Measurements from ENCODE around the gene DCAF6.

DCAF6 gene

DNA sequence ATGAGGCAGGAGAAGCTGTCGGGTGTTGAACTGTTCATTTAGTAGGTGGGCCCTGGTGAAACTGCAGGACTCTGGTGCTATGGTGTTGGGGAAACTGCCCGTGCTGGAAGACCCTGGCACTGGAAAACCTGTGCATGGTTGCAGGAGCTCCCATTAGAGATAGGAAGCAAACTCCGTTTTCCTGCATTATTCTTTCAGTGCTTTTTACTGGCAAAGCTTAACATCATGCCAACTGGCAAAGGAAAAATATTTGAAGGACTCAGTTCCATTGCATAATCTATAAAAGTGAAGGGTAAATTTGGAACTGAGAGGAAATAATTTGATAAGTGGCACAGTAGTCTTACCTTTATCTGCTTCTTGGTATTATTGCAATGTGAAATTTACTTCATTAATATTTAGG, 32.1 kb downstream of the DCAF6 start:
- DNase-seq, result no peak

DNA sequence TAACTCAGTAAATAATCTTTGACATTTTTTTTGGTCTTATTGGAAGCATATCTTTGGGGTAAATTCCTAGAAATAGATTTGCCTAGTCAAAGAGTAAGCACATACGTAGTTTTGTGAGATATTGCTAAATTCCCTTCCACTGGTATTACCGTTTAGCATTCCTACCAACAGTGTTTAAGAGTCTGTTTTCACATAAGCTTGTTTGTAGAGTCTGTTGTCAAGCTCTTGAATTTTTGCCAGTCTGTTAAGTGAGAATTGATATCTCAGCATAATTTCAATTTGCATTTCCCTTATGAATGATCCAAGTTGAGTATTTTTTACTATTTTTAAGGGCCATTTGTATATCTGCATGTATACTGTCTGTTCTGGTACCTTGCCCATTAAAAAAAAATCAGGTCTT, 37.3 kb downstream of the DCAF6 start:
- no peak for DNase-seq

DNA sequence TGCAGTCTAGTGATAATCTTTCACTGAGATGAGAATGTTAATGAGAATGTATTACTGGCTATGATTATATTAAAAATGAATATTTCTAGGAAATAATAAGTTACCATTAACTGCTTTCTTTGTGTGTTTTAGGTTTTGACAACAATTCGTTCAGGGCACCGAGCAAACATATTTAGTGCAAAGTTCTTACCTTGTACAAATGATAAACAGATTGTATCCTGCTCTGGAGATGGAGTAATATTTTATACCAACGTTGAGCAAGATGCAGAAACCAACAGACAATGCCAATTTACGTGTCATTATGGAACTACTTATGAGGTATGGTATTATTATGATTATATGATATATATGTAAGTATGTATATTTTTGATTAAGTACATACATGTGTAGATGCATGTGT, 38.2 kb downstream of the DCAF6 start:
- no peak for DNase-seq

DNA sequence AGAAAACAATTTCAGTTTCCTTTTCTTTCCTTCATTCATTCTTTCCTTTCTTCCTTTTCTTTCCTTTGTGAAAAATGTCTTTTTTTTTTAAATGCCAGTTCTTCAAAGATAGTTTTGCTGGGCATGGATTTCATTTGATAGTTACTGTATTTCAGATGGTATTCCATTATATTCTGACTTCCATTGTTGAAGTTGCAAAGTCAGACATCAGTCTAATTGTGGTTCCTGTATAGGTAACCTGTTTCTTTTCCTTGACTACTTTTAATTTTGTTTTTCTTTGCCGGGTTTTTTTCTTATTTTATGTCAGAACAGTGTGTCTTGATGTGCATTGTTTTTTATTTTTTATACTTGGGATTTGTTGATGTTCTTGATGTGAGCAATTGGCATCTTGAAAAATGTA, 40.8 kb downstream of the DCAF6 start:
- no peak for DNase-seq

DNA sequence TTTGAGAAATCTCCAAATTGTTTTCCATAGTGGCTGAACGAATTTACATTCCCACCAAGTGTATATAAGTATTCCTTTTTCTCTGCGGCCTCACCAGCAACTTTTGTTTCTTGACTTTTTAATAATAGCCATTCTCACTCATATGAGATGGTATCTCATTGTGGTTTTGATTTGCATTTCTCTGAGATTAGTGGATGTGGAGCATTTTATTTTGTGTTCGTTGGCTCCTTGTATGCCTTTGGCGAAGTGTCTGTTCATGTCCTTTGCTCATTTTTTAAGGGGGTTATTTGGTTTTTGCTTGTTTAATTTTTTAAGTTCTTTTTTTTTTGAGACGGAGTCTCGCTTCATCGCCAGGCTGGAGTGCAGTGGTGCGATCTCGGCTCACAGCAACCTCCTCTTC, 45.5 kb downstream of the DCAF6 start:
- DNase-seq, result no peak

DNA sequence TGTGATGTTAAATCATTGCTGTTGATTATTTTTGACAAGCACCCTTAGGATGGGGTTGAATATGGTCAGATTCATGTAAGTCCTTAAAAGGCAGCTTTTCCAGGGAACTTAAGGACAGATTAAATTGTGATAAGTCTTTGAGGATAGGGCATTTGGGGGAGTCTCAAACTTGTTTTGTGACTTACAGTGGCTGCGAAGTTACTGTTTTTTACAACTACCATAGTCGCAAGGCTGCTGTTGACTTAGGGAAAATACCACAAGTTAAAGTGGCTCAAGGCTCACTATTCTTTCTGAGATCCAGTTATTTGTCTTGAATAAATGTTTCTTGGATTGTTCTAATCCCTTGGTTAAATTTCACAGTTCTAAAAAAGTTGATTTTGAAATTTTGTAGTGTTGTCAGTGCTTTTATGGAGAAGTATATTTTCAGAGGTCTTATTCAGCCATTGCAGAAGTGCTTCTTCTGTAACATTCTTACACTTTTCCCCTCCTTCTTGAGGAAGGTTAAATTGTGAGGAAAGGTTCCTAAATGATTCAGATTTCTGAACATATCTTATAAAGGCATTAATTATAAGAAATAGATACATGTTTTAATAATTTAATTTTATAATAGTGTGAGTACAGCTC, 47.4 kb downstream of the DCAF6 start:
- DNase-seq, result no peak

DNA sequence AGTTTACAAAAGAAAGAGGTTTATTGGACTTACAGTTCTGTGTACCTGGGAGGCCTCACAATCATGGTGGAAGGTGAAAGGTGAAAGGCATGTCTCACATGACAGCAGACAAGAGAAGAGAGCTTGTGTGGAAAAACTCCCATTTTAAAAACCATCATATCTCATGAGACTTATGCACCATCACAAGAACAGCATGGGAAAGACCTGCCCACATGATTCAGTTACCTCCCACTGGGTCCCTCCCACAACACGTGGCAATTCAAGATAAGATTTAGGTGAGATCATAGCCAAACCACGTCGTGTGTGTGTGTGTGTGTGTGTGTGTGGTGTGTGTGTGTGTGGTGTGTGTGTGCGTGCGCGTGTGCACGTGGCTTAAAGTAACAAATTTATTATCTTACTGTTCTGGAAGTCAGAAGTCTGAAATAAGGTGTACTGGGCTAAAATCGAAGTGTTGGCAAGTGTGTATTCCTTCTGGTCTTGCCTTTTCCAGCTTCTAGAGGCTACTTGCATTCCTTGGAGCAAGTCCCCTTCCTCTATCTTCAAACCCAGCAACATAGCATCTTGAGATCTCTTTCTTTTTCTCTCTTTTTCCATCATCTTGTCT, 48.5 kb downstream of the DCAF6 start:
- DNase-seq, result no peak

DNA sequence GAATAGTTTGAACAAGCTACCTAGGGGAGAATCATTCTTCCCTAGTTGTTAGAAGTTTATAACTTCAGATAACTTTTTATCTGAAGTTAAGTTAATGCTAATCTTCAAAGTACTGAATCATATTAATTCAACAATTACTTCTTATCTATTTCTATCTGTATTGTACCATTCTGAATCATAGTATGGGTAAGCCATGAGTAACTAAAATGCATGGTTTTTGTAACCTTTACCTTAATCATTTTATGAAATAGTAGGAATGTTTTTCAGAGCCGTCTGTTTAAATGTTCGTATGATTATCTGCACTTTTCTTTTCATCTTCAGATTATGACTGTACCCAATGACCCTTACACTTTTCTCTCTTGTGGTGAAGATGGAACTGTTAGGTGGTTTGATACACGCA, 50.7 kb downstream of the DCAF6 start:
- DNase-seq, result no peak

DNA sequence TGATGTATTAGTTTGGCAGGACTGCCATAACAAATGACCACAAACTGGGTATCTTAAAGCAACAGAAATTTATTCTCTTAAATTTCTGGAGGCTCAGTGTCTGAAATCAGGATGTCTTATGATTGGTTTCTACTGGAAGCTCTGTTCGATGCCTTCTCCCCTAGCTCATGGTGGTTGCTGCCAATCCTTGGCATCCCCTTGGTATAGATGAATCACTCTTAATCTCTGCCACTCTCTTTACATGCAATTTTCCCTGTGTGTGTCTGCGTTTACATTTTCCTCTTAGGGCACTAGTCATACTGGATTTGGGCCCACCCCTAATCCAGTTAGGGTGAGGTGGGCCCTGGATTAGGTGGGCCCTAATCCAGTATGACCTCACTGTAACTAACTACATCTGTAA, 55.1 kb downstream of the DCAF6 start:
- DNase-seq, result no peak

DNA sequence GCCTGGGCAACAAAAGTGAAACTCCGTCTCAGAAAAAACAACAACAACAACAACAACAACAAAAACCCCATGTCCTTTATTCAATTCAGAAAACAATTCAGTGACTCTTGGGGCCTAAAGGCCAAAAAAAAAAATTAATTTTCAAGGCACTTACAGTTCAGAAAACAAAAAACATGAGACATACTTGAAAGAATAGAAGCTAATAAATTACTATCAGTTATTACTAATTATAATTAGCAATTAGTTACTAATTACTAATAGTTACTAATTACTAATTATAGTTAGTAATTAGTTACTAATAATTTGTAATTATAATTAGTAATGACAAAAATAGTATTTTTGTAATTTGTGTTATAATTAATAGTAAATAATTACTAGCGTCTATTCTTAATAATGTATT, 57.2 kb downstream of the DCAF6 start:
- DNase-seq, result no peak

DNA sequence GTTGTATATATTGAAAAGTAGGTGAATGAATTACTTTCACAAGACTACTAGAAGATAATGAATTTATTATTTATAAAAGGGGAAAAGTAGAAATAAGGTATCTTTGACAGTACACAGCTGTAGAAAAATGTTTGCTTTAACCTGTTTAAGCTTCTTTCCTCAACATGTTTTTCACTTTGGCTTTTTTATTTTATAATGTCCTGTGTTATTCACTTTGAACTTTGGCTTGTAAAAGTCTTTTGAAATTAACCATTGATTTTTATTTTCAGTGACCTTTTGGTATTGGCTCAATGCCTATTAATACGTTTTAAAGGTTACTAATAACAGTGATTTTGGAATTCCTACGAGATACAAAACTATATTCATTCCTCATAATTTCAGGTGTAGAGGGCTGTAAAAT, 58.1 kb downstream of the DCAF6 start:
- DNase-seq, result no peak

DNA sequence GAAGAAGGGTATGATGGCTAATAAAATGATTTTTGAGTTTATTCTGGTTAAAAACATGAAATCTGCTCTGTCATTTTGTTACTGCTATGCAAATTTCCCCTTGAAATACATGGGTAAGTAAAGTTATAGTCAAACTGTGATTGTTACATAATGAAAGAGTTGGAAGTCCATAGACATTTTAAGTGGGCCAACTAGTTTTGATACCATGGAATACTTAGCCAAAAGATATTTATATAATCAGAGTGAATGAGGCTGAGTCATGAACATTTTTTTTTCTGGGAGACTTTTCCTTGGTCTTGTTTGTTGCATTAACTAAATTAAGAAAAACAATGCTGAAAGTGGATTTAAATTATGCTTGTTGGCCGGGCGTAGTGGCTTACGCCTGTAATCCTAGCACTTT, 58.6 kb downstream of the DCAF6 start:
- DNase-seq, result no peak

DNA sequence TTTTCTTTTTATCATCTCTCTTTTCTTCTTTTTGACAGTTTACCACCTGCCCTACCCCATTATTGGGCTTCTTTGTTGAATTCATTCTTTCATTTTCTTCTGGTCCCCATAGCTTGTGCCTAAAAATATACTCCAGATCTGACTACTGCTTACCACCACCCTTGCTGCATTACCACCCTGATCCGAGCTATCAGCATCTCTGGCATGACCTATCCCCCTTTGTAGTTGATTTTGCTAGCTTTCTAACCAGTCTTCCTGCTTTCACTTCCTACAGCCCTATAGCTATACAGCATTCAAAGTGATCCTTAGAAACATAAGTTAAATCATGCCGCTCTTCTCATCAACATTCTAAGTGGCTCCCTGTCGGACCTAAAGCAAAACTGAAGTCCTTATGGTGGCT, 59.8 kb downstream of the DCAF6 start:
- DNase-seq, result no peak

DNA sequence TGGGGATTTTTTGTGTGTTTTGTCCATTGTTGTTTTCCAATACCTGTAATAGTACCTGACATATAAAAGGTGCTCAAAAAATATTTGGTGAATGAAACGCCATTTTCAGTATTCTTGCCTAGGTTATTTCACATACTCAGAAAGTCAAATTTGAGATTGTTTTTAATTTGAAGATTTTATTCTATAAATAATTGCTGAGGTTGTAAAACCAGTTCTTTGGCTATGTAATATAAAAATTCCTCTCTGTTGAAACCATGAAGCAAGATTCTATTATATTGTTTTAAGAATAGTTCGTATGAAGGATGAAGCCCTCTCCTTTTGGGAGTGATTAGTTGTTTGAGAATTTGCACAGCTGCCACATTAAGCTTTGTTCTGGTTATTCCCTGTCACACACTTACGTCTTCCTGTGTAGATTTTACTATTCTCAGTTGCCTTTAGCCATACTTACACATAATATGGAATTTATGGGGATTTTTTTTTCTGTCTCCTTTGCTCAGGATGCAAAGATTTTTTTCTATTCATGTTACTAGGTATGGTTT, 60.6 kb downstream of the DCAF6 start:
- no peak for DNase-seq

DNA sequence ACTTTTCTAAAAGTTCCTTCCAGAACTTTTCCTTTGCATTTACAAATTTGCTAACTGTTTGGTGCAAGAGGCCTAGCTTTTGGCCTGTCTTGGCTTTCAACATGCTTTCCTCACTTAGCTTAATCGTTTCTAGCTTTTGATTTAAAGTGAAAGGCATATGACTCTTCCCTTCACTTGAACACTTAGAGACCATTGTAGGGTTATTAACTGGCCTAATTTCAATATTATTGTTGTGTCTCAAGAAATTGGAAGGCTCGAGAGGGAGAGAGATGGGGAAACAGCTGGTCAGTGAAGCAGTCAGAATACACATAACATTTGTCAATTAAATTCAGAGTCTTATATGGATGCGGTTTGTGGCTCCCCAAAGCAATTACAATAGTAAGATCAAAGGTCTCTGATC, 63.4 kb downstream of the DCAF6 start:
- no peak for DNase-seq

DNA sequence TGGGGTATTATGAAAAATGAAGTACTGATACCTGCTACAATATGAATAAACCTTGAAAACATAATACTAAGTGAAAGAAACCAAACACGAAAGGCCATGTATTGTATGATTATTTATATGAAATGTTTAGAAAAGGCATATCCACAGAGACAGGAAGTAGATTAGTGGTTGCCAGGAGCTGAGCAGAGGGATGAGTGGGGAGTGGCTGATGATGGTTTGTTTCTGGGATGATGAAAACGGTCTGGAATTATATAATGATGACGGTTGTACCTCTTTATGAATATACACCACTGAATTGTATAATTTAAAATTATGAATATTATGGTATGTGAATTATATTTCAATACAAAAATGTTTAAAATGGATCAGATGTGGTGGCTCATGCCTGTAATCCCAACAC, 64.2 kb downstream of the DCAF6 start:
- no peak for DNase-seq

DNA sequence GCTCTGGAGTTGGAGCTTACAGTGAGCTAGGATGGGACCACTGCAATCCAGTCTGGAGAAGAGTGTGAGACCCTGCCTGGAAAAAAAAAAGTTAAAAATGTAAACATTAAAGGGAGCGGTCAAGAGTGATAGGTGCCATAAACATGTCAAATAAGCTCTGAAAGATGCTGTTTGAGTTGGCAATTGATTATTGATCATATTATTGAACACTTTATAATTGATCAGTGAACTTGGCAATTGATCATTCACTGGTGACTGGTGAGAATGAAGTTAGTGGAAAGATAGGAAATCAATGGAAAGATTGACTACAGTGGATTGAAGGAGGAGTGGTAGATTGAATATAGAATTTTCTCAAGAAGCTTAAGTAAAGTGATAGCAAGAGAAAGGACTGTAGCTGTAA, 64.7 kb downstream of the DCAF6 start:
- no peak for DNase-seq

DNA sequence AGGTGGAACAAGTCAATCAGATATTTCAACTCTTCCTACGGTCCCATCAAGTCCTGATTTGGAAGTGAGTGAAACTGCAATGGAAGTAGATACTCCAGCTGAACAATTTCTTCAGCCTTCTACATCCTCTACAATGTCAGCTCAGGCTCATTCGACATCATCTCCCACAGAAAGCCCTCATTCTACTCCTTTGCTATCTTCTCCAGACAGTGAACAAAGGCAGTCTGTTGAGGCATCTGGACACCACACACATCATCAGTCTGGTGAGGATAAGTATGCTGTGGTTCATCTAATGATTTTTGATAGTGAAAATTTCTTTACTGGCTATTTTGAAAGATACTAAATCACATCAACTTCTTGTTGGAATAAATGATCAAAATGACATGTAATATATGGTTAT, 68.0 kb downstream of the DCAF6 start:
- DNase-seq, result no peak

DNA sequence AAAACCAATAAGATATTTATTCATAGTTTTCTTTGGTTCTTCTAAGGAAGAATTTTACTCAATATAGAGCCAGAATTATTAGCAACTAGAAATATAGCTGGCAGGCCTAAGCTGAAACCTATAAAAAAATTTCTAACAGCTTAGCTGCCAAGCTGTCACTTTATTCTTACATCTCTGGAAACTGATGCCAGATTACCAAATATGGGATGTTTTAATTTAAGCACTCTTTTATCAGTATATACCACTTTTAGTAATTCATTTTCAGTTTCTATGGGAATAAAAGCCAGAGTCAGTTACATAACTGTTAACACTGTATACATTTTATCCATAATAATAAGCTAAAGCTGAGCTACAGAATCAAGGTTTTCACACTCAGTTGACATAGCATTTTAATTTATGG, 69.0 kb downstream of the DCAF6 start:
- no peak for DNase-seq

DNA sequence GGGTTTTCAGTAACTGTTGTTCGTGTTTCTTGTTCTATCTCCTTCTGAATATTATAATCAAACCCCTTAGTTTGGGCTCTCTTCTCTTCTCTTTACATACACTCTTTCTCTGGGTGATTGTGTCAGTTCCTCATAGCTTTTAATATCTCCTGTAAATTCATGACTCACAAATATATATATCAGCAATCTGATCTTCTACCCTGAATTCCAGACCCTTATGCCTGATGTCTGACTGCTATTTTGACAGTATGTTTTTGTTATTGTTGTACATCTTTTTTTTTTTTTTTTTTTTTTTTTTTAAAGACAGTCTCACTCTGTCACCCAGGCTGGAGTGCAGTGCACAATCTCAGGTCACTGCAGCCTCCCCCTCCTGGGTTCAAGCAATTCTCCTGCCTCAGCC, 71.2 kb downstream of the DCAF6 start:
- no peak for DNase-seq

DNA sequence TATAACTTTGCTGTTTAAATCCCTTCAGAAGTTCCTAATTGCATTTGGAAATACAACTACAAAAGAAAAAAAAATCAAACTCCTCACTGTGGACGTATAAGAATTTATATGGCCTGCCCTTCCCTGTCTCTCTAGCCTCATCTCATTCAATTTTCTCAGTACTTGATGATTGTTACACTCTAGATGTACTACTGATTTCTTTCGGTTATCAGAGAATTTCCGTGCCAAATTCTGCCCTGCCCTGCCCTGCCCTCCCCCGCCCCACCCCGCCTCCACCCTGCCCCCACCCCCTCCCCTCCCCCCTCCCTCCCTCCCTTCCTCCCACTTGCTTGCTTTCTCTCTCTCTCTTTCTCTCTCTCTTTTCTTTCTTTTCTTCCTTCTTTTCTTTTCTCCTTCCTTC, 72.1 kb downstream of the DCAF6 start:
- no peak for DNase-seq

DNA sequence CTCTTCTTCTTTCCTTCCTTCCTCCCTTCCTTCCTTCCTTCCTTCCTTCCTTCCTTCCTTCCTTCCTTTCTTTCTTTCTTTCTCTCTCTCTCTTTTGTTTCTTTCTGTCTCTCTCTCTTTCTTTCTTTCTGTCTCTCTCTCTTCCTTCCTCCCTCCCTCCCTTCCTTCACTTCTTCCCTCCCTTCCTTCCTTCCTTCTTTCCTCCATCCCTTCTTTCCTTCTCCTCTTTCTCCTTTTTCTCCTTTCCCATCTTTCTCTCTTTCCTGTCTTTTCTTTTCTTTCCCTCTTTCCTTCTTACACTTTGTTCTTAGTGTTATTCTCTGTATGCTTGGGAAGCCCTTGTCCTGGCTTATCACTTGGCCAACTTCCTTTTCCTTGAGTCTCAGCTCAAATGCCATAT, 72.8 kb downstream of the DCAF6 start:
- DNase-seq, result no peak

DNA sequence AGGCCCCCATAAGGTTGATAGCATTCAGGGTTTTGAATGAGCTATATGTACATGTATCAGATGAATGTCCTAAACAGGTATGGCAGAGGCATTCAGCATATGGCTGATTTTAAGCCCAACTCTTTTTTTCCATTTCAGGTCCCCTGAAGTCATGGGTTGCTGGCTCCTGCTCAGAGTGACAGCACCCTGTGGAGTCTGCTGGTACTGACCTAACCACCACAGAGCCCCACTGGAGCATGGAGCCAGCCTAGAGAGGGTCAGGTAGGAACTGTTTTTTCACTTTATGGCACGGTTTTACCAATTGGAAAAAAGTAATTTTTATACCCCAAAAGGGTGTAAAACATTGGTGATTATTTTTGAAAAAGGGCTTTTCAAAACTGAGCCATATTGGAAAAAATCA, 82.9 kb downstream of the DCAF6 start:
- no peak for DNase-seq

DNA sequence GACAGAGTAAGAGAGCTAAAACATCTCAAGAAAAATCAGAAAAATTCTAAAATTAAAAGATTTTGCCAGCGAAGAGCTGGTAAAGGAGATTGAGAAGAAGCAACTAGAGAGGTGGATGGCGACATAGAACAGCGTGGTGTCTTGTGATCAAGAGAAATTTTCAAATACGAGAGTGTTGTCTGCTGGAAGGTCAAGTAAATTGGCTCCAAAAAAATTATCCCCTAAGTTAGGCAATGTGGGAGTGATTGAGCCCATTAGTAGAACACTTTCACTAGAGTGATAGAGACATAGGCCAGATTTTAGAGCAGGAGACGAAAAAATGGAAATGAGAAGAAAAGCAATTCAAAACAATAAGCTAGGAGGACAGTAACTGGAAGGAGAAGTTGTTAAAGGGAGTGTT, 94.7 kb downstream of the DCAF6 start:
- no peak for DNase-seq

DNA sequence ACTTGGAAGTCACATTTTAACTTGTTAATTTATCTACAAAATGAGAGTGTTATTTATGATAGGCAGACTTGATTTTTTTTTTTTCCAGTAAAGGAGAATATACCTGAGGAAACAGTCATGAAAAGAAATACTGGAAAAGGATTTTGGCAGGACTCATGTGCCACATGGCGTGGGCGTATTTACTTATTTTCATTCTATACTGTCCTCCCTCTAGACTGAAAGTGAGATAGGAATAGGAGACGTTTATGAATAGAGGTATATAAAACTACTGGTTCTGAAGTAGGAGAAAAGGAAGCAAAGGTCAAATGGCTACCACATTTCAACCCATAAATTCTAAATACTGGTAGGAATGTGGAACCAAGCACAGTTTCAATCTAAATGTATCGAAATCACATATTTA, 95.1 kb downstream of the DCAF6 start:
- DNase-seq, result no peak

Measured in right hindlimb (tissue), 1 donor.